ENCODE measurements around the gene KCNH1.
"Not testable (repeated sequence)": the region's sequence is repeated elsewhere in the genome, so short reads cannot be mapped to it uniquely, and the experiment has no call there.

The KCNH1 gene

DNA sequence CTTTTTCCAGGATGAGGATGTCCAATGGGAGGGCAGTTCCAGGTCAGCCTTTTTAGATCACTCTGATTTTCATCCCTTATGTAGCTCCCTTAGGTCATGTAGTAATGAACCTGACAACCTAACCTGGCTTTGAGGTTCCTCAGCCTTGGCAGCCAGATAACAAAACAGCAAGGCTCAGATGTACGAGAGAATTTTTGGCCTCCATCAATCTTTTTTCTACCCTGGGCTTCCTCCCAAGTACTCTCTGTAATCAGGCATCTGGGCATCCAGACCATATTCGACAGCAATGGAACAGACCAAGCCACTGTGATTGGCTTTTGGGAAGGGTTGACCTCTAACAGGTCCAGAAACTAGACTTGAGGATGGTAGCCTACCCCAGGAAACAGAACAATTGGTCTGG is 38.6 kb downstream of the KCNH1 start:
- no peak for DNase-seq (ENCODE audit: low spot score)

GRCh38 chr1:211092955-211093354 is 41.0 kb downstream of the KCNH1 start:
- no peak for DNase-seq (ENCODE audit: low spot score)

DNA sequence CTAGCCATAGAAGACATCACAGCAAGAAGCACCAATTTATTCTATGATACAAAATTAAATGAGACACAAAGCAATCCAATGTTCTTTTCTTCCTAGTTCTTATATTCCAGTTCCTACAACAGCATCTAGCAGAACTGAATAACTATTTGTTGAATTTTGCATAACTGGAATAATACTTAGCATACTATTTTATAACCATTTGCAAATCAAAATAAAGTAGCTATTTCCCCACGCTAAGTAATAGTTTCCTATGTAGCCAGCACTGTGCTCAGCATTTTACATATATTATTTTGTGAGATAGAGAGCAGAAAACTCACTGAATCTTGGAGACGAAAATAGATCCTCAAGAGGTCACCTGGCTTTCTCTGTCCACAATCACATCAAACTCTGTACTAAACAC is 42.1 kb downstream of the KCNH1 start:
- no peak for DNase-seq (ENCODE audit: low spot score)

DNA sequence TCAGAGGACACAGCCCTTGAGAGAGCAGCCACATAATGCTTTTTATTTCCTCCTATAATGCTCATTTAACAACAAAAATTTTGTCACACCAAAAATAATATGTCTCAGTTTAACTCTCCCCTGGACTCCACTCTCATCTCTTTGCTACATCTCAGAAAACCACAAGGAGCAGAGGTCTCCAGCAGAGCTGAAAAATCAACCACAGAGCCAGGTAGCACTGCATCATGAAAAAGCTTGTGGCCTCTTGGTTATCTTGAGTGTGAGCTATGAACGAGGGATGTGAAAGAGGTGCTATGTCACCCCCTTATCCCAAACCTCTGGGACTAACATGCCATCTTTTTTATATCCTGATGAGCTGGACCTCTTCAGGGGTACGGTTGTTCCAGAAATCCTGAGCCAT is 44.4 kb downstream of the KCNH1 start:
- no peak for DNase-seq (ENCODE audit: low spot score)

DNA sequence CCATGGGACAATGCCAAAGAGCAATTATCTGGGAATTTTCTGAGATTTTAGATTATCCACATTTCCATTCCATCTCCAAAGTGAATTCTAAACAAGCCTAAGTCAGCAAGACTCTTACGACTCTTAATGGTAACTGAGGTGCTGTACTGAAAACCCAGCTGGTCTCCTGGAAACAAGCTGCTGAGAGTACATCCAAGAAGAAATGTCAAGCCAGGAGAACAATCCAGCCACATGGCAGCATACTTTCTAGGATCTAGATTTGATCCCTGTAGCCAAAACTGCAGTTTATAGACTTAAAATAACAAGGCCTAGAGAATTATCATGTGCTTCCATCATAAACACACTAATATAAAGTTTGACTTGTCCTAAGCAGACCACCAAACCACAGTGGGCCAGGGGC is 45.8 kb downstream of the KCNH1 start:
- no peak for DNase-seq (ENCODE audit: low spot score)

DNA sequence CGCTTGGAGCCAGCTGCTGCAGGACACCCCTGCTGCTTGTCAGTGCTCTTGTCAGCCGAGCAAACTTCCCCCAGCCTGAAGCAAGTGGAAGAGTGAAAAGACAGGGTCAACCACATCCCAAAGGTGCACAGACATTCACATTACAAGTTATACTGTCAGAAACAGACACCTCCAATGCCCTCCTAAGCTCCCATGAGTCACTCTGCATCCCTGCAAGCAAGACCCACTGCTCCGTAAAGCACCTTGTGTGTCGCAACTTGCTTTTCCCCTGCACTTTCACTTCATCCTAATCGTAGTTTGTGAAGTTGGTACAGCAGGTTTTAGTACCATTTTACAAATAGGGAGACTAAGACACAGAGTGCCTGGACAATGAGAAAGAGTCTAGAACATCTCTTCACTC is 51.1 kb downstream of the KCNH1 start:
- no peak for DNase-seq (ENCODE audit: low spot score)

DNA sequence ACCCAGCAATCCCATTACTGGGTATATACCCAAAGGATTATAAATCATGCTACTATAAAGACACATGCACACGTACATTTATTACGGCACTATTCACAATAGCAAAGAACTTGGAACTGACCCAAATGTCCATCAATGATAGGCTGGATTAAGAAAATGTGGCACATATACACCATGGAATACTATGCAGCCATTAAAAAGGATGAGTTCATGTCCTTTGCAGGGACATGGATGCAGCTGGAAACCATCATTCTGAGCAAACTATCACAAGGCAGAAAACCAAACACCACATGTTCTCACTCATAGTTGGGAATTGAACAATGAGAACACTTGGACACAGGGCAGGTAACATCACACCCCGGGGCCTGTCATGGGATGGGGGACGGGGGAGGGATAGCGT is 52.5 kb downstream of the KCNH1 start:
- DNase-seq (ENCODE audit: low spot score) = not testable (repeated sequence)

GRCh38 chr1:211068976-211069375 is 65.0 kb downstream of the KCNH1 start:
- DNase-seq (ENCODE audit: low spot score) = no peak

DNA sequence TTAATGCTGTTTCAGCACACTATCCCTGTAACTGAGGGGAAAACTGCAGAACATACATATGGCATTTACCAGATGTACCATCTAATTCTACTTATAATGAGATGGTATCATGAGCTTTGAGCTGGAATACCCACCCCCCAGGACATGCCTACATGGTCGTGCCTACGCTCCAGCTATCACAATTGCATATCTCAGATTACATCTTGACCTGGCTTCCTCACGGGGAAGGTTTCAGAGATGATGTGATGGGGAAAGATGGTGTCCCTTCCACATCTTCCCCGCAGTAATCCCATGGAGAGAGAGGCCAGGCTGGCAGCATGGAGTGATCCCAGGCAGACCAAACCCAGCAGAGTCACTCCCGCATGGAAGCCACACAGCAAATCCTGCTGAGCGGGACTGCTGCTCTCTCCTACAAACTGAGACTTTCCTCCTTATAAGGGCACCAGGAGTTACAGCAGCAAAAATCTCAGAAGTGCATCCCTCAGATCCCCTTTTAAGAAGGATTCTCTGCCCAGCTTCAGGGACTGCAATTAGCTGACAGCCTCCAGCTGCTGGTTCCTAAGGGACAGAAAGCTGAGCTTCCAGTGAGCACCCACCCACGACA is 67.1 kb downstream of the KCNH1 start:
- no peak for DNase-seq (ENCODE audit: low spot score)

GRCh38 chr1:211041838-211042237 is 92.1 kb downstream of the KCNH1 start:
- DNase-seq (ENCODE audit: low spot score) = not testable (repeated sequence)

DNA sequence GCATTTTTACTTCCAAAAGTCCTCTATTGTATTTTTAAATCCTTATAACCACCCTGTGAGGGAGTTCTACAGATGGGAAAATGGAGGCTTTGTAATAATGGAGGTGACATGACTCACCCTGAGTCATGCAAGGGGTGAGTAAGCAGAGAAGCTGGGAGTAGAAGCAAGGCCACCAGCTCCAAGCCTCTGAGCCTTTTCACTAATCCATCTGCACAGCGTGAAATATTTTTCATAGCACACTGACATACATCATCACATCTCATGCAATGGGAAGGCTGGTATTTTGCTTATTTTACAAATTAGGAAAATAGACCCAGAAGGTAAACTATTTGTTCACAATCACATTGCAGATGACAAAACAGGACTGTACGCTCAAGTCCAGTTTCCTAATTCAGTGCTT is 96.9 kb downstream of the KCNH1 start:
- no peak for DNase-seq (ENCODE audit: low spot score)

DNA sequence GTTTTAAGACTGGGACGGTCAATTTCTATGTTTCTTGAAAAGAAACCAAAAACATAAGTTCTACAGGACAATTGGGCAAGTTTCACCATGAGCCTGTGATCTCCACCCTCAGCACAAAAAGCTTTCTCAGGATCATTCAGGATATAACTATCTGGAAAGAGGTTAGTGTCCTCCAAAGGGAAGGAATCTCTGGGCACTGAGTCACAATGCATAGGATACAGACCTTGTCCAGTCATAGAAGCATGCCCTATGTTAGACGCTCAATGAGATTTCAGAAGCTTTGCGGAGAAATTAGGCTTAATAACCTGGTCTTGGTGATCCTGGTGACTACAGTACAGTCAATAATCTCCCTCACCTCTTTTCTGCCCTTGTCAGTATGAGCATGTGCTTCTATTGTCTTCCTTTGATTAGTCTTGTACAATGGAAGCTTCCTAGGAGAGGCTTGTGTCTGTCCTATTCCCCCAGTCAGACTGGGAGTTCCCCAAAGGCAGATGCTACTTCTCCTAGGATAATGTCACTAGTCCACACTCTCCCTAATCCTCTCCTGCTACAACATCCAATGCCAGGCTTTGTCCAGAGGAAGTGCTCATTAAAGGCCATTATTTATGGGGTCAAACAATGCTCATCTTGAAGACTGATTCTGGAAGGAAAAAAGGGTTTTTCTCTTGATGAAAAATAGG is 97.4 kb downstream of the KCNH1 start:
- no peak for DNase-seq (ENCODE audit: low spot score)

DNA sequence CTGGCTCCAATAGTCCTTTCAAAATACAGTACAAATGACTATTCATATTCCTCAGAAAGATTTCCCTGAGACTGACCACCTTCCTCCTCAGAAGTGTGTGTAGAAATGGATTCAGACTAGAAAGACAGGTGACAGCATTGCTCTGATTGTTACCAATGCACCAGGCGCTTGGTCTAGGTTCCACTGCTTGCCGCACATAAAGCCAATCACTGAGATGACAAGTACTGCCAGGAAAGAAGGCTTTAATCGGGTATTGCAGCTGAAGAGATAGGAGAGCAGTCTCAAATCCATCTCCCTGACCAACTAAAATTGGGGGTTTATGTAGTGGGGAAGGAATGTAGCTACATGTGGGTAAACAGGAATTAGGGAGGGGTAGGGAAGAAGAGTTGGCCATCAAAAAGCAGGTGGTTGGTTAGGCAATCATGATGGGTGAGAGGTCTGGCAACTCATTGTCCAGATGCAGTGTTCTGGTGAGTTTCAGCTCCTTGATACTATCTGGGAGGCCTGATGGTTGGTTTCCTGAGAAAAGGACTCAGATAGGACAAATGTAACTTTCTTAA is 98.0 kb downstream of the KCNH1 start:
- no peak for DNase-seq (ENCODE audit: low spot score)

GRCh38 chr1:211033921-211034525 is 99.9 kb downstream of the KCNH1 start:
- DNase-seq (ENCODE audit: low spot score) = no peak

DNA sequence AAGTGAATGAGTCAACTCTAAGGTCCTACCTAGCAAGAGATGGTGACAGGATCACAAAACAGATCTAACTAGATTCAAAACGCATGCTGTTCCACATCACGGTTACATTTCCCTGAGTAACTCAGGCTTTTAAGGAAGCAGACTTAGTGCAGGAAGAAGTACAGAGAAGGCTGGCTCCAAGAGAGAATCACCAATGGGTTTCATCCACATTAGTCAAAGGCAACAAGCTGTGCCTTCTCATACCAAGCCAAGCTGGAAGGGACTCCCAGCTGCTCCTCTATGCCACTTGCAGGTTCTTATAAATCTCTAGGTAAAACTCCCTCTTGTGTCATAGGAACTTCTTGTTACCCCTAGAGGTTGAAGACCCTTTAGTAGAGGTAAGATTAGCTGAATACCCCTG is 109.0 kb downstream of the KCNH1 start:
- no peak for DNase-seq (ENCODE audit: low spot score)

- DNase-seq (ENCODE audit: low spot score) = no peak
Observed at GRCh38 chr1:211019266-211019665, 114.7 kb downstream of the KCNH1 start.

GRCh38 chr1:211018690-211019089 is 115.3 kb downstream of the KCNH1 start:
- DNase-seq (ENCODE audit: low spot score) = no peak

GRCh38 chr1:211017075-211017718 is 116.8 kb downstream of the KCNH1 start:
- no peak for DNase-seq (ENCODE audit: low spot score)

GRCh38 chr1:211014275-211014674 is 119.7 kb downstream of the KCNH1 start:
- DNase-seq (ENCODE audit: low spot score) = no peak

- no peak for DNase-seq (ENCODE audit: low spot score)
Observed at GRCh38 chr1:211013346-211014240, 120.4 kb downstream of the KCNH1 start.

GRCh38 chr1:211011128-211011527 is 122.8 kb downstream of the KCNH1 start:
- not testable (repeated sequence) for DNase-seq (ENCODE audit: low spot score)

DNA sequence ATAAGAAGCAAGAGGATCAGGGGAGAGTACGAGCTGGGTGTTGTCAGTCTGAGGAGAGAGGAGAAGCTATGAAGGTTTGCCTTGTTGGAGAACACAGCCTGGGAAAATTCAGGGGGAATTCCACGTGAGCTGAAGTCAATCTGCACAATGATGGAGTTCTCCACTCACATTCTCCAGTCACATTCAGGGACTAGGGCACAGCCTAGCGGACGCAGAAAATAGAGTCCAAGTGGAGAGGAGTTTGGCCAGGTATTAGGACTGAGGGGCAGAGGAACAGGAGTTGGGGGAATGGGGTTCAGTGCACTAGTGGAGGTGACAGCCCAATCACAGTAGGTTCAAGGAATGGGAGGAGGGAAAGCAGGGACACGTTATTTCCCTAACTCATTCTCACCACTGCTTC is 124.0 kb downstream of the KCNH1 start:
- no peak for DNase-seq (ENCODE audit: low spot score)

Measured in hematopoietic multipotent progenitor cell treated with erythropoietin and hydrocortisone succinate and interleukin-3 and kit ligand, for 17 days (in vitro differentiated cells).